Effector memory CD4-positive, alpha-beta T cell (primary cell): Measurements from ENCODE around the gene PCBP2.
"Not testable (repeated sequence)": the region's sequence is repeated elsewhere in the genome, so short reads cannot be mapped to it uniquely, and the experiment has no call there.

Experiments used
- DNase-seq, 3 donors: peaks; one replicate each; pipeline ENCODE4 v3.0.0-alpha.2; 2020
- H3K27ac ChIP-seq: 2 replicates; pipeline ENCODE4 v1.7.0; 2013; ENCODE audit warnings: mild to moderate bottlenecking, low read length, moderate library complexity; ENCODE audit not compliant: insufficient read depth, poor library complexity, severe bottlenecking
- H3K27me3 ChIP-seq: replicated peaks from 2 replicates; pipeline ENCODE4 v1.7.0; 2013; ENCODE audit warnings: mild to moderate bottlenecking, low read length; ENCODE audit not compliant: insufficient read depth, control insufficient read depth, poor library complexity, severe bottlenecking
- H3K36me3 ChIP-seq: 2 replicates; pipeline ENCODE4 v1.7.0; 2013; ENCODE audit warnings: mild to moderate bottlenecking, low read length, moderate library complexity; ENCODE audit not compliant: control insufficient read depth, insufficient read depth
- H3K4me1 ChIP-seq: 2 replicates; pipeline ENCODE4 v1.7.0; 2013; ENCODE audit warnings: low read length, mild to moderate bottlenecking; ENCODE audit not compliant: control insufficient read depth, insufficient read depth, poor library complexity, severe bottlenecking
- H3K4me3 ChIP-seq: 2 replicates; pipeline ENCODE4 v1.7.0; 2013; ENCODE audit warnings: low read length, low read depth, mild to moderate bottlenecking; ENCODE audit not compliant: insufficient read depth, poor library complexity, severe bottlenecking
- H3K9me3 ChIP-seq: 2 replicates; pipeline ENCODE4 v1.7.0; 2013; ENCODE audit warnings: mild to moderate bottlenecking, low read length, moderate library complexity; ENCODE audit not compliant: control insufficient read depth

The PCBP2 gene

GRCh38 chr12:53439582-53439981, 12.3 kb upstream of the PCBP2 start:
- not testable (repeated sequence) for DNase-seq, H3K27ac ChIP-seq, H3K27me3 ChIP-seq, H3K9me3 ChIP-seq, H3K36me3 ChIP-seq, H3K4me3 ChIP-seq
- H3K4me1 ChIP-seq: peaks cover 14% of the 10 kb centered on the region

DNA sequence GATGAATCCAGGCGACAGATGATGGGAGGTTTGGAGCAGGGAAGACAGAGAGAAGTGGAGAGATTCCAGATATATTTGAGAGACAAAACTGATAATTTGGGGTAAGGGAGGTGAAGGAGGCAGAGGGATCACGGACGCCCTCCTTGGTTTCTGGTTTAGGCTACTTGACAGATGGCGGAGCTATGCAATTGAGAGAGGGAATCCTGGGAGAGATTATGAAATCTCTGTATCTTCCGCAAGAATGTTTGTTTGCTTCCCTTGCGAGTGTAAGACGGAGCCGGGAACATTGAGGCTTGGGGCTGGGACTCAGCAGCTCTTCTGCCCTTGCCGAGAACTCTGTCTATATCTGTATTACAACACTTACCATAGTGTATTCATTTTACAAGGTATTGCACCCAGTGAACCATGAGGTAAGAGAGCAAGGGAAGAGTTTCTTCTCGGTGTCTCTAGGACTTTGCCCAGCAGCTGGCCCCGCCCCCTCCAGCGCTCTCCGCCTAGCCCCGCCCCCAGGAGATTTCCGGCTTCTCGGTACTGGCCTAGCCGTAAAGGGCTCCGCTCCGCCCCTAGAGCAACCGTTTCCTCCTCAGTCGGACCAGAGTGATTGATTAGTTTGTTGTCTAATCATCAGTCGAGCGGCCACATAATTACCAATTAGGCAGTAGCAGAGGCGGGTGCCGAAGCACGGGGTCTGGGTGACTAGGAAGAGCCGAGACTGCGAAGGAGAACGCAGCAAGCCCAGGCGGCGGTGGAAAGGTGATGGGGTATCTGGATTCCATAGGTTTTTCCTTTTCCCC, 10.7 kb upstream of the PCBP2 start, which contains the start of gene PRR13:
PRR13 (plus strand) TSS at position 695 of the 794 bp plus-strand sequence. CDS start 981 bp downstream, outside the sequence.
- Histone ChIP-seq H3K27me3 (no peaks in the 10 kb centered on the region), H3K4me1 (peaks cover 14% of the 10 kb centered on the region), H3K4me3 (peak within 1 kb of the TSS; percentile 92), H3K36me3 (peaks cover 21% of the 10 kb centered on the region), H3K27ac (peak within 1 kb of the TSS; percentile 86), H3K9me3 (no peaks in the 10 kb centered on the region)
- peak; percentile 96 to 97 (median 97) for DNase-seq

- H3K4me3 ChIP-seq: no peak overlapping the region
- DNase-seq: no peak
- no peaks in the 10 kb centered on the region for H3K9me3 ChIP-seq
- no peak overlapping the region for H3K27ac ChIP-seq
- H3K27me3 ChIP-seq: no peaks in the 10 kb centered on the region
- peaks cover 14% of the 10 kb centered on the region for H3K4me1 ChIP-seq
- peaks cover 27% of the 10 kb centered on the region for H3K36me3 ChIP-seq
Measured at GRCh38 chr12:53443955-53444354, 7.9 kb upstream of the PCBP2 start.

DNA sequence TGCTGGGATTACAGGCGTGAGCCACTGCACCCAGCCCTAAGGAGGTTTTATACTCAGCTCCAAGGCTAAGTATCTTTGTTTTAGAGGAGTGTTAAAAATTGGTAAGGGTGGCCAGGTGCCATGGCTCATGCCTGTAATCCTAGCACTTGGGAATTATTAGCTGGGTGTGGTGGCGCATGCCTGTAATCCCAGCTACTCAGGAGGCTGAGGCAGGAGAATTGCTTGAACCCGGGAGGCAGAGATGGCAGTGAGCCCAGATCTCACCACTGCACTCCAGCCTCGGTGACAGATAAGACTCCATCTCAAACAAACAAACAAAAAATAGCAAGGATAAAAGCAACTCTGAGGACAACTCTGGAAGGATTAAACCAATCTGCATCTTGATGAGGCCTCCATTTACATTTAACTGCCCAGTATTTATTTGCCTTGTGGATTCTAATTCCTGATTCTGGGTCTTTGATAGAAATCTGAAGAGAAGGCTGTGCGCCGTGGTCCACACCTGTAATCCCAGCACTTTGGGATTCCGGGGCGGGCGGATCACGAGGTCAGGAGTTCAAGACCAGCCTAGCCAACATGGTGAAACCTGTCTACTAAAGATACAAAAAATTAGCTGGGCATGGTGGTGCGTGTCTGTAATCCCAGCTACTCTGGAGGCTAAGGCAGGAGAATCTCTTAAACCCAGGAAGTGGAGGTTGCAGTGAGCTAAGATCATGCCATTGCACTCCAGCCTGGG, 7.1 kb upstream of the PCBP2 start:
- not testable (repeated sequence) for H3K9me3 ChIP-seq, H3K27me3 ChIP-seq, DNase-seq, H3K4me3 ChIP-seq, H3K27ac ChIP-seq
- Histone ChIP-seq H3K36me3 (peaks cover 27% of the 10 kb centered on the region), H3K4me1 (peaks cover 14% of the 10 kb centered on the region)

DNA sequence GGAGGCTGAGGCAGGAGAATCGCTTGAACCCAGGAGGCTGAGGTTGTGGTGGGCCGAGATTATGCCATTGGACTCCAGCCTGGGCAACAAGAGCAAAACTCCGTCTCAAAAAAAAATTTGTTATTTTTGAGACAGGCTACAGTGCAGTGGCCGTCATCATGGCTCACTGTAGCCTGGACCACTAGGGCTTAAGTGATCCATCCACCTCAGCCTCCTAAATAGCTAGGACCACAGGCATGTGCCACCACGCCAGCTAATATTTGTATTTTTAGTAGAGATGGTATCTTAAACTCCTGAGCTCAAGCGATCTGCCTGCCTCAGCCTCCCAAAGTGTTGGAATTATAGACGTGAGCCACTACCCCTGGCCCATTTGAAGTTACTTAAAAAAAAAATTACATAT, 966 bp upstream of the PCBP2 start:
- Histone ChIP-seq H3K27ac (no peak overlapping the region), H3K4me3 (no peak overlapping the region), H3K27me3 (no peaks in the 10 kb centered on the region), H3K36me3 (peaks cover 24% of the 10 kb centered on the region), H3K4me1 (peaks cover 9% of the 10 kb centered on the region), H3K9me3 (no peaks in the 10 kb centered on the region)
- DNase-seq: no peak

GRCh38 chr12:53452159-53453077, 516 bp downstream of the PCBP2 start:
- peaks cover 9% of the 10 kb centered on the region for H3K4me1 ChIP-seq
- H3K9me3 ChIP-seq: no peaks in the 10 kb centered on the region
- peaks cover 39% of the 10 kb centered on the region for H3K36me3 ChIP-seq
- DNase-seq: peak; percentile 63 to 71 (median 70)
- H3K27ac ChIP-seq: peak overlapping the region; percentile 89
- peak overlapping the region; percentile 74 for H3K4me3 ChIP-seq
- H3K27me3 ChIP-seq: no peaks in the 10 kb centered on the region

GRCh38 chr12:53453953-53454640, 2.2 kb downstream of the PCBP2 start:
- Histone ChIP-seq H3K36me3 (peaks cover 49% of the 10 kb centered on the region), H3K27me3 (no peaks in the 10 kb centered on the region), H3K4me3 (no peak overlapping the region), H3K27ac (peak overlapping the region; percentile 89), H3K4me1 (peaks cover 9% of the 10 kb centered on the region), H3K9me3 (no peaks in the 10 kb centered on the region)
- DNase-seq: no peak

GRCh38 chr12:53454707-53455106, 2.8 kb downstream of the PCBP2 start:
- H3K9me3 ChIP-seq: no peaks in the 10 kb centered on the region
- no peak for DNase-seq
- H3K27me3 ChIP-seq: no peaks in the 10 kb centered on the region
- H3K27ac ChIP-seq: no peak overlapping the region
- H3K36me3 ChIP-seq: peaks cover 55% of the 10 kb centered on the region
- no peak overlapping the region for H3K4me3 ChIP-seq
- H3K4me1 ChIP-seq: peaks cover 9% of the 10 kb centered on the region

GRCh38 chr12:53456654-53457366, 4.9 kb downstream of the PCBP2 start:
- no peaks in the 10 kb centered on the region for H3K27me3 ChIP-seq
- H3K36me3 ChIP-seq: peaks cover 76% of the 10 kb centered on the region
- DNase-seq: no peak
- peaks cover 9% of the 10 kb centered on the region for H3K4me1 ChIP-seq
- no peaks in the 10 kb centered on the region for H3K9me3 ChIP-seq
- H3K4me3 ChIP-seq: no peak overlapping the region
- H3K27ac ChIP-seq: no peak overlapping the region
